GM21526 (cell line): Measurements from ENCODE around the gene SLC35F1.

Source experiments
- ATAC-seq: cut with Tn5 transposase; IDR thresholded peaks from one replicate; pipeline ENCODE4 v1.9.1; 2021; ENCODE audit warnings: moderate library complexity; ENCODE audit not compliant: unreplicated experiment, low FRiP score

The SLC35F1 gene

GRCh38 chr6:118249680-118250079 is 342.6 kb downstream of the SLC35F1 start:
- no peak for ATAC-seq

- peak; percentile 63 for ATAC-seq
Observed at GRCh38 chr6:118252474-118252873, 345.4 kb downstream of the SLC35F1 start.

- no peak for ATAC-seq
Observed at GRCh38 chr6:118253741-118254140, 346.7 kb downstream of the SLC35F1 start.

GRCh38 chr6:118260833-118261232 is 353.8 kb downstream of the SLC35F1 start:
- no peak for ATAC-seq

- no peak for ATAC-seq
Observed at GRCh38 chr6:118263921-118264486, 356.9 kb downstream of the SLC35F1 start.

GRCh38 chr6:118269659-118270058 is 362.6 kb downstream of the SLC35F1 start:
- no peak for ATAC-seq

GRCh38 chr6:118277631-118278030 is 370.6 kb downstream of the SLC35F1 start:
- no peak for ATAC-seq

- ATAC-seq, result peak; percentile 99
Observed at GRCh38 chr6:118280210-118280609, 373.1 kb downstream of the SLC35F1 start.

- ATAC-seq, result no peak
Observed at GRCh38 chr6:118281291-118281690, 374.2 kb downstream of the SLC35F1 start.

GRCh38 chr6:118283766-118284165 is 376.7 kb downstream of the SLC35F1 start:
- ATAC-seq, result no peak

GRCh38 chr6:118284736-118285360 is 377.8 kb downstream of the SLC35F1 start:
- no peak for ATAC-seq

GRCh38 chr6:118285791-118286190 is 378.7 kb downstream of the SLC35F1 start:
- no peak for ATAC-seq

GRCh38 chr6:118288355-118289124 is 381.5 kb downstream of the SLC35F1 start:
- ATAC-seq, result no peak

GRCh38 chr6:118292558-118292957 is 385.5 kb downstream of the SLC35F1 start:
- ATAC-seq, result no peak

GRCh38 chr6:118294906-118295305 is 387.8 kb downstream of the SLC35F1 start:
- ATAC-seq, result no peak

- ATAC-seq, result no peak
Observed at GRCh38 chr6:118295336-118295735, 388.3 kb downstream of the SLC35F1 start.

- no peak for ATAC-seq
Observed at GRCh38 chr6:118296129-118296901, 389.3 kb downstream of the SLC35F1 start.

GRCh38 chr6:118297821-118298220 is 390.8 kb downstream of the SLC35F1 start:
- no peak for ATAC-seq

GRCh38 chr6:118298476-118299427 is 391.7 kb downstream of the SLC35F1 start:
- ATAC-seq, result no peak

- ATAC-seq, result no peak
Observed at GRCh38 chr6:118299457-118299856, 392.4 kb downstream of the SLC35F1 start.
